Left renal pelvis (tissue), 4 donors: ENCODE data around the gene COL5A2. TPM values are rescaled to one million over a fixed set of nuclear protein-coding genes. Genes with fewer than 3 reads are reported as not detected.

ENCODE experiments used
- DNase-seq, 4 donors: peaks; one replicate each; pipeline ENCODE4 v3.0.0-alpha.2; 2013; ENCODE audit warnings: low read depth in 4 of 4, low spot score in 3 of 4
- polyA plus RNA-seq, 4 donors: library from polyadenylated mRNA; unstranded; fragments of 120-200 nt; gene quantifications; one replicate each; pipeline ENCODE4 v1.2.1, GENCODE V29; 2013; ENCODE audit not compliant: insufficient read length in 4 of 4

Gene COL5A2
- polyA plus RNA-seq, 4 donors, result 112 to 428 (median 173) TPM

- no peak for DNase-seq
These were observed 2.1 kb upstream of the COL5A2 start for GRCh38 chr2:189181706-189182105.

GRCh38 chr2:189178726-189179569 is 613 bp downstream of the COL5A2 start:
- DNase-seq, result peak; percentile 35 to 51 (median 37)

- no peak for DNase-seq
These were observed 1.5 kb downstream of the COL5A2 start for GRCh38 chr2:189178054-189178453.

GRCh38 chr2:189177251-189177840 is 2.2 kb downstream of the COL5A2 start:
- no peak for DNase-seq

- DNase-seq, result no peak
These were observed 3.0 kb downstream of the COL5A2 start for GRCh38 chr2:189176516-189176915.

GRCh38 chr2:189175869-189176433 is 3.6 kb downstream of the COL5A2 start:
- DNase-seq, result no peak

- no peak for DNase-seq
These were observed 7.5 kb downstream of the COL5A2 start for GRCh38 chr2:189171956-189172609.

- DNase-seq, result no peak
These were observed 10.6 kb downstream of the COL5A2 start for GRCh38 chr2:189168856-189169499.

- no peak for DNase-seq
These were observed 13.7 kb downstream of the COL5A2 start for GRCh38 chr2:189165656-189166380.

GRCh38 chr2:189164746-189165145 is 14.8 kb downstream of the COL5A2 start:
- DNase-seq, result no peak

GRCh38 chr2:189163889-189164288 is 15.7 kb downstream of the COL5A2 start:
- DNase-seq, result no peak

GRCh38 chr2:189162566-189162965 is 17.0 kb downstream of the COL5A2 start:
- no peak for DNase-seq

- DNase-seq, result no peak
These were observed 17.7 kb downstream of the COL5A2 start for GRCh38 chr2:189161894-189162293.

GRCh38 chr2:189159717-189160116 is 19.8 kb downstream of the COL5A2 start:
- no peak for DNase-seq

GRCh38 chr2:189159273-189159672 is 20.3 kb downstream of the COL5A2 start:
- DNase-seq, result no peak

- DNase-seq, result no peak
These were observed 21.6 kb downstream of the COL5A2 start for GRCh38 chr2:189157939-189158338.

GRCh38 chr2:189157456-189157855 is 22.1 kb downstream of the COL5A2 start:
- DNase-seq, result no peak

GRCh38 chr2:189155795-189156194 is 23.8 kb downstream of the COL5A2 start:
- DNase-seq, result no peak

- peak in 2 of 4 donors; percentile 37 to 51 for DNase-seq
These were observed 25.9 kb downstream of the COL5A2 start for GRCh38 chr2:189153619-189154018.

GRCh38 chr2:189152483-189152882 is 27.1 kb downstream of the COL5A2 start:
- DNase-seq, result no peak
